GM12878 (cell line): Measurements from ENCODE around the gene MAP4K1. TPM values are rescaled to one million over a fixed set of nuclear protein-coding genes. Genes with fewer than 3 reads are reported as not detected.

Source experiments
- ASH2L ChIP-seq: fragments of 300-600, 200-600 bp; sonication (generic); IDR thresholded peaks from 2 replicates; pipeline ENCODE4 v1.6.1; 2017; ENCODE audit warnings: low read depth, mild to moderate bottlenecking, borderline replicate concordance
- ATF2 ChIP-seq: IDR thresholded peaks from 2 replicates; pipeline ENCODE4 v1.6.1; 2012; ENCODE audit warnings: low read length, inconsistent platforms
- BCL11A ChIP-seq: IDR thresholded peaks from 2 replicates; pipeline ENCODE4 v1.6.1; 2011; ENCODE audit warnings: low read depth, low read length
- E2F4 ChIP-seq: IDR thresholded peaks from 2 replicates; pipeline ENCODE4 v1.6.1; 2012; ENCODE audit warnings: low read depth, low read length, improper control_type of control experiment
- E2F8 ChIP-seq: fragments of 450-650 bp; IDR thresholded peaks from 2 replicates; pipeline ENCODE4 v1.6.1; 2018; ENCODE audit warnings: mild to moderate bottlenecking, low read depth, moderate library complexity; ENCODE audit not compliant: partially characterized antibody
- FOS ChIP-seq: IDR thresholded peaks from 3 replicates; pipeline ENCODE4 v1.6.1; 2011; ENCODE audit warnings: borderline replicate concordance; ENCODE audit not compliant: insufficient read length; ENCODE audit errors: extremely low read depth
- GATAD2B ChIP-seq: fragments of 450-650 bp; conservative IDR thresholded peaks from 2 replicates; pipeline ENCODE4 v1.6.1; 2017; ENCODE audit warnings: low read depth, mild to moderate bottlenecking, moderate library complexity
- LARP7 ChIP-seq: fragments of 450-650 bp; IDR thresholded peaks from 2 replicates; pipeline ENCODE4 v1.6.1; 2017; ENCODE audit warnings: mild to moderate bottlenecking
- MTA2 ChIP-seq: fragments of 450-650 bp; IDR thresholded peaks from 2 replicates; pipeline ENCODE4 v1.6.1; 2016; ENCODE audit warnings: low read depth, mild to moderate bottlenecking, moderate library complexity
- RAD21 ChIP-seq: IDR thresholded peaks from 2 replicates; pipeline ENCODE4 v1.6.1; 2011; ENCODE audit warnings: mild to moderate bottlenecking, low read depth, low read length, moderate library complexity; ENCODE audit not compliant: insufficient read depth
- RUNX3 ChIP-seq: IDR thresholded peaks from 2 replicates; pipeline ENCODE4 v1.6.1; 2012; ENCODE audit warnings: low read length, inconsistent platforms
- SIN3A ChIP-seq: IDR thresholded peaks from 2 replicates; pipeline ENCODE4 v1.6.1; 2012; ENCODE audit warnings: low read depth, low read length, improper control_type of control experiment
- SMC3 ChIP-seq: IDR thresholded peaks from 2 replicates; pipeline ENCODE4 v1.6.1; 2011; ENCODE audit warnings: low read length, improper control_type of control experiment, borderline replicate concordance
- SRF ChIP-seq, 2 experiments: IDR thresholded peaks; 2 replicates each; pipeline ENCODE4 v1.6.1; 2011; ENCODE audit warnings: low read depth in 2 of 2, low read length in 2 of 2, mild to moderate bottlenecking in 1 of 2, moderate library complexity in 1 of 2
- SUZ12 ChIP-seq: fragments of 200-600 bp; sonication (generic); IDR thresholded peaks from one replicate; pipeline ENCODE4 v1.6.1; 2018; ENCODE audit warnings: antibody characterized with exemption, mild to moderate bottlenecking; ENCODE audit not compliant: unreplicated experiment
- TARDBP ChIP-seq: IDR thresholded peaks from 2 replicates; pipeline ENCODE4 v1.6.1; 2016; ENCODE audit warnings: borderline replicate concordance
- TBL1XR1 ChIP-seq: IDR thresholded peaks from 2 replicates; pipeline ENCODE4 v1.6.1; 2012; ENCODE audit warnings: low read depth, low read length, improper control_type of control experiment
- TCF3 ChIP-seq: IDR thresholded peaks from 2 replicates; pipeline ENCODE4 v1.6.1; 2012; ENCODE audit warnings: low read depth, mild to moderate bottlenecking, low read length, borderline replicate concordance; ENCODE audit not compliant: insufficient read depth
- TCF7 ChIP-seq: IDR thresholded peaks from 2 replicates; pipeline ENCODE4 v1.6.1; 2014; ENCODE audit warnings: antibody characterized with exemption, borderline replicate concordance
- ZBTB11 ChIP-seq: fragments of 450-650 bp; formaldehyde crosslinking; IDR thresholded peaks from 2 replicates; pipeline ENCODE4 v1.5.0; 2022; ENCODE audit warnings: mild to moderate bottlenecking, missing genetic modification characterization
- ZNF217 ChIP-seq: fragments of 450-650 bp; IDR thresholded peaks from 2 replicates; pipeline ENCODE4 v1.6.1; 2017; ENCODE audit warnings: antibody characterized with exemption, mild to moderate bottlenecking
- ZNF384 ChIP-seq: IDR thresholded peaks from 2 replicates; pipeline ENCODE4 v1.6.1; 2012; ENCODE audit warnings: low read depth, mild to moderate bottlenecking, low read length, improper control_type of control experiment, borderline replicate concordance
- ZZZ3 ChIP-seq: IDR thresholded peaks from 2 replicates; pipeline ENCODE4 v1.6.1; 2011; ENCODE audit warnings: low read depth; ENCODE audit not compliant: control insufficient read depth, insufficient read length
- polyA plus RNA-seq, 11 experiments: library from polyadenylated mRNA; depleted of rRNA in 4 of 11; unstranded in 6 of 11; stranded (reverse) in 5 of 11; fragments of >200 nt; fragmentation: Nextera tagmentation in 4 of 11; fragmentation: Illumina TruSeq in 1 of 11; extraction: Ambion mirVana in 4 of 11; extraction: Trizol in 1 of 11; gene quantifications; 1 replicate in 1 of 11; 2 replicates in 10 of 11; pipeline versions ENCODE4 v1.2.1 to v1.2.3, GENCODE V29; 2011 to 2016; ENCODE audit warnings: inconsistent platforms in 2 of 11, missing spikeins in 2 of 11, low read depth in 1 of 11
- total RNA-seq, 4 experiments: library from RNA; depleted of rRNA in 3 of 4; stranded (reverse); fragments of >200 nt in 3 of 4; fragmentation: Illumina TruSeq in 1 of 4; extraction: Trizol in 1 of 4; gene quantifications; 2 replicates each; pipeline versions ENCODE4 v1.2.1 to v1.2.3, GENCODE V29; 2013 to 2021

MAP4K1 gene
- total and polyA plus RNA-seq, 10 of the 15 experiments (the other 5 are each of a cell fraction or from before 2014, with no cell fraction given), result 39.2 to 306 (median 140) TPM

- no peak for TF ChIP-seq ATF2
- peak; percentile 91 for TF ChIP-seq SIN3A
- 0 out of 2 replicates have a peak, but pooled peaks have one; percentile 21 for TF ChIP-seq TCF3
- TF ChIP-seq ASH2L, result no peak
- TF ChIP-seq MTA2, result no peak
- 0 out of 4 replicates have a peak, but pooled peaks of 1 of the 2 experiments have one; percentile 46 for TF ChIP-seq SRF (IDR thresholded peaks at IDR 0.05; ENCODE audit: low read depth in 2 of 2, low read length in 2 of 2)
- TF ChIP-seq ZZZ3, result no peak
- TF ChIP-seq TBL1XR1, result no peak
- no peak for TF ChIP-seq TARDBP
- TF ChIP-seq FOS, result no peak
- no peak for TF ChIP-seq RAD21
- TF ChIP-seq SMC3, result no peak
- TF ChIP-seq RUNX3, result no peak
- TF ChIP-seq E2F4, result peak; percentile 60
- no peak for TF ChIP-seq TCF7
- no peak for TF ChIP-seq ZNF217
- no peak for TF ChIP-seq E2F8
- TF ChIP-seq ZNF384, result no peak
- no peak for TF ChIP-seq ZBTB11
- TF ChIP-seq SUZ12, result no peak
- no peak; the same call in 1 of the 2 replicates for TF ChIP-seq GATAD2B
- no peak for TF ChIP-seq BCL11A
- TF ChIP-seq LARP7, result peak; percentile 89
Observed at GRCh38 chr19:38647368-38647965, 29.7 kb upstream of the MAP4K1 start, which contains the start of gene ACTN4 (continued).
